ENCODE measurements around the gene DTNB.

- TF ChIP-seq, protein P1, sequence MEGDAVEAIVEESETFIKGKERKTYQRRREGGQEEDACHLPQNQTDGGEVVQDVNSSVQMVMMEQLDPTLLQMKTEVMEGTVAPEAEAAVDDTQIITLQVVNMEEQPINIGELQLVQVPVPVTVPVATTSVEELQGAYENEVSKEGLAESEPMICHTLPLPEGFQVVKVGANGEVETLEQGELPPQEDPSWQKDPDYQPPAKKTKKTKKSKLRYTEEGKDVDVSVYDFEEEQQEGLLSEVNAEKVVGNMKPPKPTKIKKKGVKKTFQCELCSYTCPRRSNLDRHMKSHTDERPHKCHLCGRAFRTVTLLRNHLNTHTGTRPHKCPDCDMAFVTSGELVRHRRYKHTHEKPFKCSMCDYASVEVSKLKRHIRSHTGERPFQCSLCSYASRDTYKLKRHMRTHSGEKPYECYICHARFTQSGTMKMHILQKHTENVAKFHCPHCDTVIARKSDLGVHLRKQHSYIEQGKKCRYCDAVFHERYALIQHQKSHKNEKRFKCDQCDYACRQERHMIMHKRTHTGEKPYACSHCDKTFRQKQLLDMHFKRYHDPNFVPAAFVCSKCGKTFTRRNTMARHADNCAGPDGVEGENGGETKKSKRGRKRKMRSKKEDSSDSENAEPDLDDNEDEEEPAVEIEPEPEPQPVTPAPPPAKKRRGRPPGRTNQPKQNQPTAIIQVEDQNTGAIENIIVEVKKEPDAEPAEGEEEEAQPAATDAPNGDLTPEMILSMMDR (IDR thresholded peaks at IDR 0.05; ENCODE audit: insufficient read depth, low read length) = no peak
- TF ChIP-seq POLR2AphosphoS5 (IDR thresholded peaks at IDR 0.05; ENCODE audit: low read depth) = no peak
- TF ChIP-seq REST (IDR thresholded peaks at IDR 0.05; ENCODE audit: insufficient replicate concordance, low read depth) = no peak
Measured at GRCh38 chr2:25606892-25607291, 66.5 kb downstream of the DTNB start.
